HepG2 (cell line): Measurements from ENCODE around the gene USP7. TPM values are rescaled to one million over a fixed set of nuclear protein-coding genes. Genes with fewer than 3 reads are reported as not detected.

ENCODE experiments used
- GPN1 ChIP-seq: sonication (generic); formaldehyde crosslinking; IDR thresholded peaks from 2 replicates; pipeline ENCODE4 v1.5.1; 2020; ENCODE audit warnings: missing genetic modification reagents, borderline replicate concordance
- IKZF4 ChIP-seq: sonication (generic); formaldehyde crosslinking; IDR thresholded peaks from 2 replicates; pipeline ENCODE4 v1.5.1; 2020; ENCODE audit warnings: borderline replicate concordance, mild to moderate bottlenecking, low read depth, missing genetic modification reagents; ENCODE audit errors: not compliant biosample characterization
- MTF1 ChIP-seq: sonication (generic); formaldehyde crosslinking; IDR thresholded peaks from 2 replicates; pipeline ENCODE4 v1.5.0; 2020; ENCODE audit warnings: missing genetic modification reagents
- NAIF1 ChIP-seq: sonication (generic); formaldehyde crosslinking; IDR thresholded peaks from 2 replicates; pipeline ENCODE4 v1.5.0; 2020; ENCODE audit warnings: mild to moderate bottlenecking, missing genetic modification reagents, borderline replicate concordance
- NKX3-1 ChIP-seq: sonication (generic); formaldehyde crosslinking; IDR thresholded peaks from 2 replicates; pipeline ENCODE4 v1.5.0; 2020; ENCODE audit warnings: missing genetic modification reagents
- NRL ChIP-seq: sonication (generic); formaldehyde crosslinking; IDR thresholded peaks from 2 replicates; pipeline ENCODE4 v1.5.0; 2020; ENCODE audit warnings: missing genetic modification reagents, mild to moderate bottlenecking, moderate library complexity, borderline replicate concordance
- TBL1XR1 ChIP-seq: fragments of 150-350 bp; IDR thresholded peaks from 2 replicates; pipeline ENCODE4 v1.6.1; 2014; ENCODE audit warnings: borderline replicate concordance, low read length; ENCODE audit not compliant: partially characterized antibody
- TCF7 ChIP-seq: sonication (generic); IDR thresholded peaks from 2 replicates; pipeline ENCODE4 v1.6.1; 2016; ENCODE audit warnings: antibody characterized with exemption, low read depth
- TOE1 ChIP-seq: sonication (generic); formaldehyde crosslinking; IDR thresholded peaks from 2 replicates; pipeline ENCODE4 v1.4.0; 2020; ENCODE audit warnings: mild to moderate bottlenecking, missing genetic modification reagents
- ZFP1 ChIP-seq: IDR thresholded peaks from 2 replicates; pipeline ENCODE4 v1.6.1; 2016
- ZFYVE20 ChIP-seq: sonication (generic); formaldehyde crosslinking; IDR thresholded peaks from 2 replicates; pipeline ENCODE4 v1.8.0; 2023; ENCODE audit warnings: low read depth, mild to moderate bottlenecking, moderate library complexity, missing genetic modification reagents, borderline replicate concordance
- ZNF30 ChIP-seq: sonication (generic); formaldehyde crosslinking; IDR thresholded peaks from 2 replicates; pipeline ENCODE4 v1.5.0; 2020; ENCODE audit warnings: mild to moderate bottlenecking, missing genetic modification reagents
- ZNF329 ChIP-seq: sonication (generic); formaldehyde crosslinking; IDR thresholded peaks from 2 replicates; pipeline ENCODE4 v1.9.0; 2021; ENCODE audit warnings: low read depth, mild to moderate bottlenecking, missing genetic modification reagents
- ZNF382 ChIP-seq: sonication (generic); formaldehyde crosslinking; IDR thresholded peaks from 2 replicates; pipeline ENCODE4 v1.5.0; 2020; ENCODE audit warnings: missing genetic modification reagents, mild to moderate bottlenecking, borderline replicate concordance
- ZNF616 ChIP-seq: sonication (generic); formaldehyde crosslinking; IDR thresholded peaks from 2 replicates; pipeline ENCODE4 v1.5.0; 2020; ENCODE audit warnings: low read depth, mild to moderate bottlenecking, missing genetic modification reagents
- ZNF672 ChIP-seq: sonication (generic); formaldehyde crosslinking; IDR thresholded peaks from 2 replicates; pipeline ENCODE4 v1.8.1; 2022; ENCODE audit warnings: missing genetic modification reagents
- ZSCAN29 ChIP-seq: sonication (generic); formaldehyde crosslinking; conservative IDR thresholded peaks from 2 replicates; pipeline ENCODE4 v1.4.0; 2020; ENCODE audit warnings: mild to moderate bottlenecking, missing genetic modification reagents
- polyA plus RNA-seq, 8 experiments: library from polyadenylated mRNA; depleted of rRNA in 3 of 8; stranded (reverse) in 7 of 8; unstranded in 1 of 8; fragments of >200 nt; fragmentation: Illumina TruSeq in 4 of 8; extraction: Trizol in 4 of 8; gene quantifications; 2 replicates each; pipeline versions ENCODE4 v1.2.1 to v1.2.3, GENCODE V29; 2011 to 2016; ENCODE audit warnings: low read depth in 4 of 8, missing spikeins in 1 of 8, mixed read lengths in 1 of 8; ENCODE audit not compliant: insufficient read depth in 1 of 8
- total RNA-seq, 5 experiments: library from RNA; depleted of rRNA; stranded (reverse); fragments of >200 nt; fragmentation: Illumina TruSeq; extraction: Trizol; gene quantifications; 2 replicates each; pipeline ENCODE4 v1.2.3, GENCODE V29; 2016; ENCODE audit warnings: low read depth in 1 of 5
- TF ChIP-seq, protein P1 (sequence below): sonication (generic); formaldehyde crosslinking; IDR thresholded peaks from 2 replicates; pipeline ENCODE4 v1.8.1; 2023; ENCODE audit warnings: mild to moderate bottlenecking, missing genetic modification reagents
- TF ChIP-seq, protein P2 (sequence below): sonication (generic); formaldehyde crosslinking; IDR thresholded peaks from 2 replicates; pipeline ENCODE4 v1.5.0; 2020; ENCODE audit warnings: mild to moderate bottlenecking, missing genetic modification reagents, borderline replicate concordance
- TF ChIP-seq, protein P3 (sequence below): sonication (generic); formaldehyde crosslinking; IDR thresholded peaks from 2 replicates; pipeline ENCODE4 v1.5.0; 2020; ENCODE audit warnings: mild to moderate bottlenecking, missing genetic modification reagents, borderline replicate concordance
- TF ChIP-seq, protein P4 (sequence below): IDR thresholded peaks from 2 replicates; pipeline ENCODE4 v1.6.1; 2016; ENCODE audit warnings: mild to moderate bottlenecking
- TF ChIP-seq, protein P5 (sequence below): sonication (generic); formaldehyde crosslinking; IDR thresholded peaks from 2 replicates; pipeline ENCODE4 v1.5.0; 2020; ENCODE audit warnings: missing genetic modification reagents

Gene USP7
- total and polyA plus RNA-seq, 2 of the 13 experiments (the other 11 are each of a cell fraction or from before 2014, with no cell fraction given), result 52.5 to 173 TPM

DNA sequence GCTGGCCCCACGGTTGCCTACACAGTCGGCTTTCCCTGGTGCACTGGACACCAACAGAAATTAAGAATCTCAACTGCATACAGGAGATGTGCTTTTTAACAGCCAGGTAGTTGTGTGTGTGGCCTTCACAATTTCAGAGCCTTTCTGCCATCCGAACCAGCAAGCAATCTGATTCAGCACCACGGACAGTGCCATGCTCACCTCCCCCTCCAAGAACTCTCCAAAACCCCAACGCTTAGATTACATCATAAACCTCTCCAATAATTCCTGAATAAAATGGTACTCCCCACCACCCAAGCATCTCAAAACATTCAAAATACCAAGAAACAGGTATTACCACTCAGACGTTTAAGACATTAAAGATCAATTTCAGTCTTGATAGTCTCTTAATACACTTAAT lies 31.8 kb downstream of the USP7 start (continued):
- TF ChIP-seq, protein P1, sequence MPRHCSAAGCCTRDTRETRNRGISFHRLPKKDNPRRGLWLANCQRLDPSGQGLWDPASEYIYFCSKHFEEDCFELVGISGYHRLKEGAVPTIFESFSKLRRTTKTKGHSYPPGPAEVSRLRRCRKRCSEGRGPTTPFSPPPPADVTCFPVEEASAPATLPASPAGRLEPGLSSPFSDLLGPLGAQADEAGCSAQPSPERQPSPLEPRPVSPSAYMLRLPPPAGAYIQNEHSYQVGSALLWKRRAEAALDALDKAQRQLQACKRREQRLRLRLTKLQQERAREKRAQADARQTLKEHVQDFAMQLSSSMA, result no peak
- TF ChIP-seq ZNF672, result no peak
- TF ChIP-seq TBL1XR1, result no peak
- no peak for TF ChIP-seq NAIF1 (CRISPR knock-in tag)
- TF ChIP-seq ZNF382 (CRISPR knock-in tag), result no peak
- no peak for TF ChIP-seq NRL
- TF ChIP-seq ZNF616 (CRISPR knock-in tag), result no peak
- TF ChIP-seq ZNF329 (CRISPR knock-in tag), result no peak
- TF ChIP-seq, protein P2, sequence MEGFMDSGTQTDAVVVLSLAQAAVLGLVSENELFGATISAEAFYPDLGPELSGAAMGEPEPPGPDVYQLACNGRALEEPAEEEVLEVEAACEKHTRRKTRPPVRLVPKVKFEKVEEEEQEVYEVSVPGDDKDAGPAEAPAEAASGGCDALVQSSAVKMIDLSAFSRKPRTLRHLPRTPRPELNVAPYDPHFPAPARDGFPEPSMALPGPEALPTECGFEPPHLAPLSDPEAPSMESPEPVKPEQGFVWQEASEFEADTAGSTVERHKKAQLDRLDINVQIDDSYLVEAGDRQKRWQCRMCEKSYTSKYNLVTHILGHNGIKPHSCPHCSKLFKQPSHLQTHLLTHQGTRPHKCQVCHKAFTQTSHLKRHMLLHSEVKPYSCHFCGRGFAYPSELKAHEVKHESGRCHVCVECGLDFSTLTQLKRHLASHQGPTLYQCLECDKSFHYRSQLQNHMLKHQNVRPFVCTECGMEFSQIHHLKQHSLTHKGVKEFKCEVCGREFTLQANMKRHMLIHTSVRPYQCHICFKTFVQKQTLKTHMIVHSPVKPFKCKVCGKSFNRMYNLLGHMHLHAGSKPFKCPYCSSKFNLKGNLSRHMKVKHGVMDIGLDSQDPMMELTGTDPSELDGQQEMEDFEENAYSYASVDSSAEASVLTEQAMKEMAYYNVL, result no peak
- TF ChIP-seq, protein P3, sequence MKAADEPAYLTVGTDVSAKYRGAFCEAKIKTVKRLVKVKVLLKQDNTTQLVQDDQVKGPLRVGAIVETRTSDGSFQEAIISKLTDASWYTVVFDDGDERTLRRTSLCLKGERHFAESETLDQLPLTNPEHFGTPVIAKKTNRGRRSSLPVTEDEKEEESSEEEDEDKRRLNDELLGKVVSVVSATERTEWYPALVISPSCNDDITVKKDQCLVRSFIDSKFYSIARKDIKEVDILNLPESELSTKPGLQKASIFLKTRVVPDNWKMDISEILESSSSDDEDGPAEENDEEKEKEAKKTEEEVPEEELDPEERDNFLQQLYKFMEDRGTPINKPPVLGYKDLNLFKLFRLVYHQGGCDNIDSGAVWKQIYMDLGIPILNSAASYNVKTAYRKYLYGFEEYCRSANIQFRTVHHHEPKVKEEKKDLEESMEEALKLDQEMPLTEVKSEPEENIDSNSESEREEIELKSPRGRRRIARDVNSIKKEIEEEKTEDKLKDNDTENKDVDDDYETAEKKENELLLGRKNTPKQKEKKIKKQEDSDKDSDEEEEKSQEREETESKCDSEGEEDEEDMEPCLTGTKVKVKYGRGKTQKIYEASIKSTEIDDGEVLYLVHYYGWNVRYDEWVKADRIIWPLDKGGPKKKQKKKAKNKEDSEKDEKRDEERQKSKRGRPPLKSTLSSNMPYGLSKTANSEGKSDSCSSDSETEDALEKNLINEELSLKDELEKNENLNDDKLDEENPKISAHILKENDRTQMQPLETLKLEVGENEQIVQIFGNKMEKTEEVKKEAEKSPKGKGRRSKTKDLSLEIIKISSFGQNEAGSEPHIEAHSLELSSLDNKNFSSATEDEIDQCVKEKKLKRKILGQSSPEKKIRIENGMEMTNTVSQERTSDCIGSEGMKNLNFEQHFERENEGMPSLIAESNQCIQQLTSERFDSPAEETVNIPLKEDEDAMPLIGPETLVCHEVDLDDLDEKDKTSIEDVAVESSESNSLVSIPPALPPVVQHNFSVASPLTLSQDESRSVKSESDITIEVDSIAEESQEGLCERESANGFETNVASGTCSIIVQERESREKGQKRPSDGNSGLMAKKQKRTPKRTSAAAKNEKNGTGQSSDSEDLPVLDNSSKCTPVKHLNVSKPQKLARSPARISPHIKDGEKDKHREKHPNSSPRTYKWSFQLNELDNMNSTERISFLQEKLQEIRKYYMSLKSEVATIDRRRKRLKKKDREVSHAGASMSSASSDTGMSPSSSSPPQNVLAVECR (CRISPR knock-in tag), result peak; percentile 46; the same call in 1 of the 2 replicates
- TF ChIP-seq, protein P4, sequence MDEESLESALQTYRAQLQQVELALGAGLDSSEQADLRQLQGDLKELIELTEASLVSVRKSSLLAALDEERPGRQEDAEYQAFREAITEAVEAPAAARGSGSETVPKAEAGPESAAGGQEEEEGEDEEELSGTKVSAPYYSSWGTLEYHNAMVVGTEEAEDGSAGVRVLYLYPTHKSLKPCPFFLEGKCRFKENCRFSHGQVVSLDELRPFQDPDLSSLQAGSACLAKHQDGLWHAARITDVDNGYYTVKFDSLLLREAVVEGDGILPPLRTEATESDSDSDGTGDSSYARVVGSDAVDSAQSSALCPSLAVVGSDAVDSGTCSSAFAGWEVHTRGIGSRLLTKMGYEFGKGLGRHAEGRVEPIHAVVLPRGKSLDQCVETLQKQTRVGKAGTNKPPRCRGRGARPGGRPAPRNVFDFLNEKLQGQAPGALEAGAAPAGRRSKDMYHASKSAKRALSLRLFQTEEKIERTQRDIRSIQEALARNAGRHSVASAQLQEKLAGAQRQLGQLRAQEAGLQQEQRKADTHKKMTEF, result no peak; the same call in 1 of the 2 replicates
- no peak for TF ChIP-seq ZNF30 (CRISPR knock-in tag)
- TF ChIP-seq ZFP1 (CRISPR knock-in tag), result no peak
- TF ChIP-seq ZSCAN29, result no peak
- TF ChIP-seq ZFYVE20 (CRISPR knock-in tag), result no peak
- TF ChIP-seq, protein P5, sequence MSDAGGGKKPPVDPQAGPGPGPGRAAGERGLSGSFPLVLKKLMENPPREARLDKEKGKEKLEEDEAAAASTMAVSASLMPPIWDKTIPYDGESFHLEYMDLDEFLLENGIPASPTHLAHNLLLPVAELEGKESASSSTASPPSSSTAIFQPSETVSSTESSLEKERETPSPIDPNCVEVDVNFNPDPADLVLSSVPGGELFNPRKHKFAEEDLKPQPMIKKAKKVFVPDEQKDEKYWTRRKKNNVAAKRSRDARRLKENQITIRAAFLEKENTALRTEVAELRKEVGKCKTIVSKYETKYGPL (CRISPR knock-in tag), result peak; percentile 67; the same call in 1 of the 2 replicates
- TF ChIP-seq TCF7, result no peak
- TF ChIP-seq IKZF4 (CRISPR knock-in tag), result no peak
- no peak for TF ChIP-seq GPN1 (CRISPR knock-in tag)
- TF ChIP-seq TOE1 (CRISPR knock-in tag), result no peak
- TF ChIP-seq MTF1 (CRISPR knock-in tag), result no peak
- TF ChIP-seq NKX3-1 (CRISPR knock-in tag), result peak; percentile 83; the same call in 1 of the 2 replicates
